A673 (cell line): ENCODE data around the gene LSM10. TPM values are rescaled to one million over a fixed set of nuclear protein-coding genes. Genes with fewer than 3 reads are reported as not detected.

Experiments used
- BruUV-seq: library from RNA; stranded (reverse); fragments of 400-500 nt; replicated peaks from 2 replicates; lab custom pipeline; 2021; lab: Mats Ljungman, UMichigan
- CTCF ChIA-PET: fragments of 300-600 bp; sonication (Branson Sonifier 250); formaldehyde crosslinking; loops from one replicate; lab custom pipeline; 2022; ENCODE audit warnings: antibody characterized with exemption; lab: Charles Lee
- POLR2A ChIA-PET: fragments of 300-600 bp; sonication (Branson Sonifier 250); formaldehyde crosslinking; loops from one replicate; lab custom pipeline; 2022; ENCODE audit warnings: antibody characterized with exemption; ENCODE audit not compliant: low non-redundant PET; lab: Charles Lee
- DNase-seq: peaks from one replicate; pipeline ENCODE4 v3.0.0-alpha.2; 2015; ENCODE audit warnings: low spot score
- H3K27ac ChIP-seq: fragments of 200-600 bp; sonication (generic); 2 replicates; pipeline ENCODE4 v1.5.1; 2016; ENCODE audit warnings: mixed run types, low read depth, mild to moderate bottlenecking, mixed read lengths, antibody characterized with exemption, low read length; ENCODE audit not compliant: poor library complexity, severe bottlenecking
- H3K27me3 ChIP-seq: fragments of 200-600 bp; sonication (generic); replicated peaks from 2 replicates; pipeline ENCODE4 v1.6.1; 2017; ENCODE audit warnings: mixed run types, low read depth, mild to moderate bottlenecking, mixed read lengths, antibody characterized with exemption, low read length; ENCODE audit not compliant: insufficient read depth, poor library complexity
- H3K36me3 ChIP-seq: fragments of 200-600 bp; sonication (generic); 2 replicates; pipeline ENCODE4 v1.6.1; 2016; ENCODE audit warnings: mixed run types, mild to moderate bottlenecking, mixed read lengths, antibody characterized with exemption, low read length; ENCODE audit not compliant: insufficient read depth, poor library complexity, severe bottlenecking
- H3K4me1 ChIP-seq: fragments of 200-600 bp; sonication (generic); 2 replicates; pipeline ENCODE4 v1.6.1; 2017; ENCODE audit warnings: mixed run types, mild to moderate bottlenecking, mixed read lengths, antibody characterized with exemption, low read length; ENCODE audit not compliant: insufficient read depth, poor library complexity, severe bottlenecking
- H3K4me3 ChIP-seq: fragments of 200-600 bp; sonication (generic); 2 replicates; pipeline ENCODE4 v1.5.1; 2016; ENCODE audit warnings: low read depth, mixed run types, mild to moderate bottlenecking, mixed read lengths, low read length; ENCODE audit not compliant: poor library complexity, severe bottlenecking
- H3K9me3 ChIP-seq: fragments of 200-600 bp; sonication (generic); 2 replicates; pipeline ENCODE4 v1.6.1; 2016; ENCODE audit warnings: mixed run types, low read depth, mild to moderate bottlenecking, mixed read lengths, antibody characterized with exemption, low read length; ENCODE audit not compliant: poor library complexity, severe bottlenecking
- CTCF ChIP-seq: fragments of 300-800, 200-600 bp; sonication (generic); conservative IDR thresholded peaks from 2 replicates; pipeline ENCODE4 v1.5.1; 2017; ENCODE audit warnings: low read depth, mild to moderate bottlenecking, antibody characterized with exemption, low read length, moderate library complexity, mixed read lengths
- EZH2 ChIP-seq: fragments of 200-600 bp; sonication (generic); IDR thresholded peaks from 2 replicates; pipeline ENCODE4 v1.6.1; 2017; ENCODE audit warnings: borderline replicate concordance, low read depth, mild to moderate bottlenecking, mixed read lengths, antibody characterized with exemption, low read length; ENCODE audit not compliant: poor library complexity, severe bottlenecking
- intact Hi-C: fragments of 100-400 bp; cut with micrococcal nuclease; formaldehyde crosslinking; loops from one replicate; pipeline ENCODE4 v1.10.0; 2022; ENCODE audit not compliant: unreplicated experiment
- total RNA-seq: library from RNA; stranded (reverse); gene quantifications from 2 replicates; pipeline ENCODE4 v1.2.3, GENCODE V29; 2021

Gene LSM10
- total RNA-seq, 1 experiment from 2014 or later, result 68.0 TPM

DNA sequence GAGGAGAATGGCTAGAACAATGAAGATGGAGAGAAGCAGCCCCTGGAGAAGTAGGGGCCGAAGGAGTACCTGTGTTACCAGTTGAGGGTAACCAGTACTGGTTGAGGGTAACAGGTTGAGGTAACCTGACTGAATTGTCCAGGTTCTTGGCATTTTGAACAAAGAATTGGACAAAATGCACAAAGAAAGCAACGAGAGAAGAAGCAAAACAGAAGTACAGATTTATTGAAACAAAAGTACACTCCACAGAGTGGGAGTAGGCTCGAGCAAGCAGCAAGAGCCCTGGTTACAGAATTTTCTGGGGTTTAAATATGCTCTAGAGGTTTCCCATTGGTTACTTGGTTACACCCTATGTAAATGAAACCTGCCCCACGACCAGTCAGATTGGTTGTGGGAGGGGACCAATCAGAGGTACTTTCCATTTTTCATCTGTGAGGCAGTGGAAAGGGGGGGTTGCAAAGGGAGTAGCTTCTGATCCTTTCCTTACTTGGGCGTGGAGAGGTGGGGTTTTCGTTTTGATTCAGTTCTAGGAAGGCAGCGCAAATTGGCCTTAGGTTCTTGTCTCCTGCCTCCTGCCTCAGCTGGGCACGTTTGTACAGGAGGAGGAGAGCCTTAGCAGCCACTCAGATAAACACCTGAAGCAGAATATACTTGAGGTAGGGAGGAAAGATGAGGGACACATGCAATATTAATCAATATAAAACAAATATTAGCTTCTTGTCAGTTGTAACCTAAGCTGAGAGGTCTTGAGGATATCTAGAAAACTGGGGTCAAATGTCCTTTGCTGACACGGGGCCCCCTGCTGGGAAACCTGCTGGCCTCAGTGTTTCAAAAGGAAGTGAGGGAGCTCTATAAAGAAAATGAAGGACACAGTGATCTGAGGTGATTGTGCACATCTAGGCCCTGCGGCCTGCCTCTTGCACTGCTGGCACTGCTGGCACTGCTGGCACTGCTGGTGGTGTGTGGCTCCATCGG lies 14.3 kb upstream of the LSM10 start:
- ChIA-PET CTCF (no interaction called here), POLR2A (interaction anchor here (0.6 to 0.7 kb wide), 2 partner anchors 34 to 1590 kb away, joined by 4 to 15 read pairs; no protein-coding TSS in a partner anchor)
- H3K36me3 ChIP-seq, result no peaks in the 10 kb centered on the region
- H3K4me3 ChIP-seq, result no peak overlapping the region
- no peaks in the 10 kb centered on the region for H3K9me3 ChIP-seq
- TF ChIP-seq EZH2 (no peak), CTCF (no peak)
- BruUV-seq, result no TSS peak
- intact Hi-C loops, result no loop called here
- no peaks in the 10 kb centered on the region for H3K4me1 ChIP-seq
- no peaks in the 10 kb centered on the region for H3K27me3 ChIP-seq
- peak; percentile 66 for DNase-seq
- H3K27ac ChIP-seq, result no peak overlapping the region

- Histone ChIP-seq H3K27me3 (no peaks in the 10 kb centered on the region), H3K4me1 (no peaks in the 10 kb centered on the region), H3K4me3 (no peak overlapping the region), H3K9me3 (no peaks in the 10 kb centered on the region), H3K27ac (no peak overlapping the region), H3K36me3 (no peaks in the 10 kb centered on the region)
- ChIA-PET CTCF (no interaction called here), POLR2A (no interaction called here)
- no peak for TF ChIP-seq EZH2
- intact Hi-C loops, result no loop called here
- DNase-seq, result no peak
- BruUV-seq, result no TSS peak
Observed at GRCh38 chr1:36408479-36408878, 10.8 kb upstream of the LSM10 start.

GRCh38 chr1:36406440-36406839 lies 8.7 kb upstream of the LSM10 start:
- CTCF ChIA-PET, result no interaction called here
- H3K27ac ChIP-seq, result no peak overlapping the region
- H3K4me3 ChIP-seq, result no peak overlapping the region
- H3K27me3 ChIP-seq, result no peaks in the 10 kb centered on the region
- TF ChIP-seq EZH2 (no peak), CTCF (no peak)
- no peaks in the 10 kb centered on the region for H3K9me3 ChIP-seq
- POLR2A ChIA-PET, result interaction anchor here (0.7 kb wide), 1 partner anchor 29 kb away, joined by 3 read pairs; no protein-coding TSS in a partner anchor
- H3K36me3 ChIP-seq, result no peaks in the 10 kb centered on the region
- intact Hi-C loops, result no loop called here
- DNase-seq, result no peak
- no peaks in the 10 kb centered on the region for H3K4me1 ChIP-seq
- no TSS peak for BruUV-seq
